H9 (cell line): ENCODE measurements around the gene STAP2. TPM values are rescaled to one million over a fixed set of nuclear protein-coding genes. Genes with fewer than 3 reads are reported as not detected.

Experiments
- DNase-seq: peaks from one replicate; pipeline ENCODE4 v3.0.0-alpha.2; 2017
- H2AFZ ChIP-seq: one replicate; pipeline ENCODE4 v1.6.1; 2013; ENCODE audit warnings: mild to moderate bottlenecking, low read length, control low read depth, moderate library complexity
- H2AK5ac ChIP-seq: 2 replicates; pipeline ENCODE4 v1.6.1; 2013; ENCODE audit warnings: low read length, control low read depth, mixed read lengths; ENCODE audit not compliant: insufficient read length
- H2BK120ac ChIP-seq: one replicate; pipeline ENCODE4 v1.6.1; 2013; ENCODE audit warnings: low read depth, mild to moderate bottlenecking, low read length, control low read depth, inconsistent platforms; ENCODE audit not compliant: poor library complexity, severe bottlenecking
- H2BK12ac ChIP-seq: 2 replicates; pipeline ENCODE4 v1.6.1; 2013; ENCODE audit warnings: low read length, control low read depth, mixed read lengths, low read depth; ENCODE audit not compliant: insufficient read length
- H2BK15ac ChIP-seq: 2 replicates; pipeline ENCODE4 v1.6.1; 2013; ENCODE audit warnings: low read depth, low read length, control low read depth
- H2BK20ac ChIP-seq: one replicate; pipeline ENCODE4 v1.6.1; 2013; ENCODE audit warnings: low read depth, mild to moderate bottlenecking, low read length, control low read depth, inconsistent platforms; ENCODE audit not compliant: poor library complexity, severe bottlenecking
- H2BK5ac ChIP-seq: 2 replicates; pipeline ENCODE4 v1.6.1; 2013; ENCODE audit warnings: low read length, control low read depth, mixed read lengths; ENCODE audit not compliant: insufficient read length
- H3K14ac ChIP-seq: 2 replicates; pipeline ENCODE4 v1.6.1; 2013; ENCODE audit warnings: low read length, control low read depth; ENCODE audit not compliant: insufficient read depth
- H3K18ac ChIP-seq: 2 replicates; pipeline ENCODE4 v1.6.1; 2013; ENCODE audit warnings: low read depth, mild to moderate bottlenecking, mixed read lengths, low read length, control low read depth; ENCODE audit not compliant: insufficient read length
- H3K23ac ChIP-seq: 2 replicates; pipeline ENCODE4 v1.6.1; 2013; ENCODE audit warnings: low read length, control low read depth, mixed read lengths, low read depth; ENCODE audit not compliant: insufficient read length
- H3K23me2 ChIP-seq: 2 replicates; pipeline ENCODE4 v1.6.1; 2013; ENCODE audit warnings: low read depth, mild to moderate bottlenecking, mixed read lengths, low read length, control low read depth; ENCODE audit not compliant: insufficient read length, poor library complexity, severe bottlenecking
- H3K27ac ChIP-seq: 2 replicates; pipeline ENCODE4 v1.5.1; 2013; ENCODE audit warnings: low read length, control low read depth, mixed read lengths, low read depth; ENCODE audit not compliant: insufficient read length
- H3K27me3 ChIP-seq: 2 replicates; pipeline ENCODE4 v1.6.1; 2013; ENCODE audit warnings: low read length, control low read depth, inconsistent platforms; ENCODE audit not compliant: insufficient read depth
- H3K4ac ChIP-seq: 2 replicates; pipeline ENCODE4 v1.6.1; 2013; ENCODE audit warnings: low read depth, mild to moderate bottlenecking, control low read depth, inconsistent platforms, low read length, moderate library complexity
- H3K4me1 ChIP-seq: 2 replicates; pipeline ENCODE4 v1.6.1; 2013; ENCODE audit warnings: low read length, control low read depth, inconsistent platforms; ENCODE audit not compliant: insufficient read depth
- H3K4me2 ChIP-seq: 2 replicates; pipeline ENCODE4 v1.6.1; 2013; ENCODE audit warnings: low read length, control low read depth, mixed read lengths; ENCODE audit not compliant: insufficient read length, insufficient read depth
- H3K56ac ChIP-seq: 2 replicates; pipeline ENCODE4 v1.6.1; 2013; ENCODE audit warnings: low read depth, mild to moderate bottlenecking, mixed read lengths, low read length, control low read depth; ENCODE audit not compliant: insufficient read length
- H3K79me1 ChIP-seq: 2 replicates; pipeline ENCODE4 v1.6.1; 2013; ENCODE audit warnings: low read depth, mild to moderate bottlenecking, moderate library complexity, low read length, control low read depth, inconsistent platforms; ENCODE audit not compliant: insufficient read depth, poor library complexity, severe bottlenecking
- H3K79me2 ChIP-seq: 2 replicates; pipeline ENCODE4 v1.6.1; 2013; ENCODE audit warnings: low read length, control low read depth, inconsistent platforms; ENCODE audit not compliant: insufficient read depth
- H3K9ac ChIP-seq: 2 replicates; pipeline ENCODE4 v1.6.1; 2013; ENCODE audit warnings: low read length, control low read depth, mixed read lengths; ENCODE audit not compliant: insufficient read length; ENCODE audit errors: extremely low read depth
- H3K9me3 ChIP-seq: one replicate; pipeline ENCODE4 v1.6.1; 2013; ENCODE audit warnings: low read depth, low read length, inconsistent platforms; ENCODE audit not compliant: control insufficient read depth
- H3T11ph ChIP-seq: one replicate; pipeline ENCODE4 v1.6.1; 2013; ENCODE audit warnings: mild to moderate bottlenecking, low read length, control low read depth, inconsistent platforms
- H4K20me1 ChIP-seq: one replicate; pipeline ENCODE4 v1.6.1; 2013; ENCODE audit not compliant: control insufficient read depth, insufficient read length, insufficient read depth
- H4K5ac ChIP-seq: 2 replicates; pipeline ENCODE4 v1.6.1; 2013; ENCODE audit warnings: low read depth, mild to moderate bottlenecking, mixed read lengths, low read length, control low read depth; ENCODE audit not compliant: insufficient read length
- H4K8ac ChIP-seq: replicated peaks from 2 replicates; pipeline ENCODE4 v1.6.1; 2013; ENCODE audit warnings: low read length, control low read depth, mixed read lengths, low read depth; ENCODE audit not compliant: insufficient read length
- H4K91ac ChIP-seq: 2 replicates; pipeline ENCODE4 v1.6.1; 2013; ENCODE audit warnings: low read depth, mild to moderate bottlenecking, moderate library complexity, mixed read lengths, low read length, control low read depth; ENCODE audit not compliant: insufficient read length
- H3K27ac Mint-ChIP-seq, 3 experiments: 2 replicates in 2 of 3; 3 replicates in 1 of 3; pipeline ENCODE4 v1.8.0; 2020 to 2021; ENCODE audit warnings: mixed read lengths in 3 of 3, mild to moderate bottlenecking in 1 of 3, moderate library complexity in 1 of 3
- H3K27me3 Mint-ChIP-seq: 2 replicates; pipeline ENCODE4 v1.8.0; 2021; ENCODE audit warnings: low read depth, mild to moderate bottlenecking, moderate library complexity, mixed read lengths
- H3K36me3 Mint-ChIP-seq, 3 experiments: 2 replicates in 2 of 3; 3 replicates in 1 of 3; pipeline ENCODE4 v1.8.0; 2020 to 2021; ENCODE audit warnings: low read depth in 3 of 3, mixed read lengths in 3 of 3; ENCODE audit not compliant: insufficient read depth in 1 of 3
- H3K4me1 Mint-ChIP-seq, 2 experiments: 2 replicates each; pipeline ENCODE4 v1.8.0; 2020; ENCODE audit warnings: mixed read lengths in 2 of 2
- H3K4me3 Mint-ChIP-seq, 2 experiments: 2 replicates in 1 of 2; 3 replicates in 1 of 2; pipeline ENCODE4 v1.8.0; 2020 to 2021; ENCODE audit warnings: mild to moderate bottlenecking in 2 of 2, mixed read lengths in 2 of 2, moderate library complexity in 1 of 2
- H3K9me3 Mint-ChIP-seq, 2 experiments: 2 replicates in 1 of 2; 3 replicates in 1 of 2; pipeline ENCODE4 v1.8.0; 2020; ENCODE audit warnings: mild to moderate bottlenecking in 2 of 2, mixed read lengths in 2 of 2, moderate library complexity in 1 of 2
- WGBS: extraction: QIAGEN DNeasy Blood & Tissue Kit; methylation state at CpG from one replicate; pipeline ENCODE4 v1.1.7; 2013; ENCODE audit warnings: missing lambda C conversion rate, low lambda C conversion rate, mixed read lengths; ENCODE audit not compliant: insufficient read length; ENCODE audit errors: extremely low coverage; 5-methylcytosine and 5-hydroxymethylcytosine counted together
- total RNA-seq: library from RNA; stranded (reverse); gene quantifications from 2 replicates; pipeline ENCODE4 v1.2.1, GENCODE V29; 2021
- TF ChIP-seq, protein P1 (sequence below): fragments of 200-600 bp; sonication (generic); conservative IDR thresholded peaks from 3 replicates; pipeline ENCODE4 v1.8.0; 2021; ENCODE audit warnings: antibody characterized with exemption, mild to moderate bottlenecking

Gene STAP2
- total RNA-seq, 1 experiment from 2014 or later: 20.2 TPM

DNA sequence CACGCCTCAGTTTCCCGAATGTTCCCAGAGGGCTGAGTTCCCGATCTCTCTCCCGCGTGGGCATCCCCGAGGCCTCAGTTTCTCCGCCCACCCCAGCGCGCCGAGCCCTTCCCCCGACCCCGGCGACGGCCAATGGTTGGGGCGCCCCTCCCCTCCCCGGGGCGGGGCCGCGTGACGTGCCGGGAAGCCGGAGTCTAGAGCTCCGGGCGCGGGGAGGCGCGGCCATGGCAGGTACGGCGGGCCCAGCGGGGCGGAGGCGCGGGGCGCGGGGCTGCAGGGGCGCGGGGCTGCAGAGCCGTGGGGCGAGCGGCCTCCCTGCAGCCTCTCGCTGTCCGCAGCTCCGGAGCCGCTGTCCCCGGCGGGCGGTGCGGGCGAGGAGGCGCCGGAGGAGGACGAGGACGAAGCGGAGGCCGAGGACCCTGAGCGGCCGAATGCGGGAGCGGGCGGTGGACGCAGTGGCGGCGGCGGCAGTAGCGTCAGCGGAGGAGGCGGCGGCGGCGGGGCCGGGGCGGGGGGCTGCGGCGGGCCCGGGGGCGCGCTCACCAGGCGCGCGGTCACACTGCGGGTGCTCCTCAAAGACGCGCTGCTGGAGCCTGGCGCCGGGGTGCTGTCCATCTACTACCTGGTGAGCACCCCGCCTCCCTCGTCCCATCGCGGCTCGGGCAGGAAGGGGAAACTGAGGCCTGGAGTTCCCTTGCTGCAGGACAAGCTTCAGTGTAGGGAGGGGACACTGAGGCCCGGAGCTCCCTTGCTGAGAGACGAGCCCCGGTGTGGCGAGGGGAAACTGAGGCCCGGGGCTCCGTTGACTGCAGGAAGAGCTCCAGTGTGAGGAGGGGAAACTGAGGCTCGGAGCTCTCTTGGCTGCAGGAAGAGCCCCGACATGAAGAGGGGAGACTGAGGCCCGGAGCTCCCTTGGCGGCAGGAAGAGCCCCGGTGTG, 5.0 kb upstream of the STAP2 start, which contains the start of gene MPND:
Gene MPND (plus strand): TSS at position 193 of the 938 bp plus-strand sequence. CDS start 32 bp downstream, at position 225.
- Histone ChIP-seq H3K23me2 (peaks cover 8% of the 10 kb centered on the region), H3K18ac (peak within 1 kb of the TSS; percentile 86), H2BK15ac (no peak within 1 kb of the TSS), H4K8ac (no peak within 1 kb of the TSS), H3K27me3 (no peaks in the 10 kb centered on the region), H4K20me1 (no peaks in the 10 kb centered on the region), H3T11ph (no peak within 1 kb of the TSS), H2BK20ac (no peak within 1 kb of the TSS), H3K23ac (no peak within 1 kb of the TSS), H3K9me3 (no peaks in the 10 kb centered on the region), H2AFZ (no peak within 1 kb of the TSS), H3K4ac (no peak within 1 kb of the TSS; the same call in 1 of the 2 replicates), H3K4me1 (no peaks in the 10 kb centered on the region), H3K27ac (peak within 1 kb of the TSS; percentile 20), H4K5ac (no peak within 1 kb of the TSS), H3K79me2 (no peaks in the 10 kb centered on the region), H4K91ac (no peak within 1 kb of the TSS), H3K4me2 (peak within 1 kb of the TSS; percentile 88), H2BK120ac (peak within 1 kb of the TSS; percentile 52), H3K79me1 (no peaks in the 10 kb centered on the region), H3K9ac (peak within 1 kb of the TSS; percentile 88), H3K56ac (no peak within 1 kb of the TSS), H2BK12ac (no peak within 1 kb of the TSS), H2AK5ac (no peak within 1 kb of the TSS), H2BK5ac (no peak within 1 kb of the TSS), H3K14ac (peak within 1 kb of the TSS; percentile 87)
- Mint-ChIP-seq H3K27me3 (peaks cover 7% of the 10 kb centered on the region), H3K9me3 (no peaks in the 10 kb centered on the region; a peak in 1 of 5 replicates), H3K4me1 (peaks cover 7 to 13% of the 10 kb centered on the region in 2 experiments), H3K27ac (peak within 1 kb of the TSS; percentile 94 to 99 (median 99)), H3K4me3 (peak within 1 kb of the TSS; percentile 85 to 92), H3K36me3 (peaks cover 11 to 30% (median 29%) of the 10 kb centered on the region in 3 experiments)
- TF ChIP-seq, protein P1, sequence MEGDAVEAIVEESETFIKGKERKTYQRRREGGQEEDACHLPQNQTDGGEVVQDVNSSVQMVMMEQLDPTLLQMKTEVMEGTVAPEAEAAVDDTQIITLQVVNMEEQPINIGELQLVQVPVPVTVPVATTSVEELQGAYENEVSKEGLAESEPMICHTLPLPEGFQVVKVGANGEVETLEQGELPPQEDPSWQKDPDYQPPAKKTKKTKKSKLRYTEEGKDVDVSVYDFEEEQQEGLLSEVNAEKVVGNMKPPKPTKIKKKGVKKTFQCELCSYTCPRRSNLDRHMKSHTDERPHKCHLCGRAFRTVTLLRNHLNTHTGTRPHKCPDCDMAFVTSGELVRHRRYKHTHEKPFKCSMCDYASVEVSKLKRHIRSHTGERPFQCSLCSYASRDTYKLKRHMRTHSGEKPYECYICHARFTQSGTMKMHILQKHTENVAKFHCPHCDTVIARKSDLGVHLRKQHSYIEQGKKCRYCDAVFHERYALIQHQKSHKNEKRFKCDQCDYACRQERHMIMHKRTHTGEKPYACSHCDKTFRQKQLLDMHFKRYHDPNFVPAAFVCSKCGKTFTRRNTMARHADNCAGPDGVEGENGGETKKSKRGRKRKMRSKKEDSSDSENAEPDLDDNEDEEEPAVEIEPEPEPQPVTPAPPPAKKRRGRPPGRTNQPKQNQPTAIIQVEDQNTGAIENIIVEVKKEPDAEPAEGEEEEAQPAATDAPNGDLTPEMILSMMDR: no peak
- peak; percentile 86 for DNase-seq
- WGBS: no CpG with 5 or more reads among the region's 101 CpGs
